GM23338 (cell line): ENCODE results near the gene CENPH. TPM values are rescaled to one million over a fixed set of nuclear protein-coding genes. Genes with fewer than 3 reads are reported as not detected.

Experiments
- ATAC-seq: fragments of 200-7000 bp; cut with Tn5 transposase; 3 replicates; pipeline ENCODE4 v1.9.1; 2020
- DNase-seq: peaks from one replicate; pipeline ENCODE4 v3.0.0-alpha.2; 2015; ENCODE audit warnings: low spot score
- H2AFZ ChIP-seq: fragments of 200-600 bp; sonication (generic); 2 replicates; pipeline ENCODE4 v1.8.0; 2016; ENCODE audit warnings: antibody characterized with exemption, mild to moderate bottlenecking, moderate library complexity
- H3F3A ChIP-seq: fragments of 200-600 bp; sonication (generic); replicated peaks from 2 replicates; pipeline ENCODE4 v1.8.0; 2017; ENCODE audit warnings: antibody characterized with exemption, mixed run types, low read depth
- H3K27ac ChIP-seq: fragments of 200-600 bp; sonication (generic); 2 replicates; pipeline ENCODE4 v1.6.1; 2016; ENCODE audit warnings: low read depth
- H3K27me3 ChIP-seq: fragments of 200-600 bp; sonication (generic); 2 replicates; pipeline ENCODE4 v1.8.0; 2016; ENCODE audit warnings: mild to moderate bottlenecking, mixed run types, moderate library complexity; ENCODE audit not compliant: insufficient read depth
- H3K36me3 ChIP-seq: fragments of 200-600 bp; sonication (generic); 2 replicates; pipeline ENCODE4 v1.8.0; 2016; ENCODE audit warnings: mild to moderate bottlenecking; ENCODE audit not compliant: insufficient read depth
- H3K4me1 ChIP-seq: fragments of 200-600 bp; sonication (generic); 2 replicates; pipeline ENCODE4 v1.8.0; 2016; ENCODE audit warnings: mild to moderate bottlenecking, moderate library complexity; ENCODE audit not compliant: insufficient read depth
- H3K4me2 ChIP-seq: fragments of 200-600 bp; sonication (generic); 2 replicates; pipeline ENCODE4 v1.7.1; 2017; ENCODE audit warnings: mixed run types
- H3K4me3 ChIP-seq: fragments of 200-600 bp; sonication (generic); 2 replicates; pipeline ENCODE4 v1.6.1; 2016; ENCODE audit warnings: mixed run types
- H3K79me2 ChIP-seq: fragments of 200-600 bp; sonication (generic); replicated peaks from 2 replicates; pipeline ENCODE4 v1.8.0; 2017; ENCODE audit warnings: mild to moderate bottlenecking; ENCODE audit not compliant: insufficient read depth
- H3K9me2 ChIP-seq: fragments of 200-600 bp; sonication (generic); 2 replicates; pipeline ENCODE4 v1.8.0; 2017; ENCODE audit not compliant: insufficient read depth
- H4K20me1 ChIP-seq: fragments of 200-600 bp; sonication (generic); replicated peaks from 2 replicates; pipeline ENCODE4 v1.8.0; 2017; ENCODE audit warnings: mild to moderate bottlenecking; ENCODE audit not compliant: insufficient read depth
- H3K27ac Mint-ChIP-seq: 2 replicates; pipeline ENCODE4 v1.8.0; 2020; ENCODE audit warnings: inconsistent platforms, mild to moderate bottlenecking, moderate library complexity, mixed read lengths
- H3K27me3 Mint-ChIP-seq: 3 replicates; pipeline ENCODE4 v1.8.0; 2022; ENCODE audit warnings: low read depth, mild to moderate bottlenecking, moderate library complexity, mixed read lengths, inconsistent platforms; ENCODE audit not compliant: insufficient read depth, poor library complexity
- H3K36me3 Mint-ChIP-seq: 3 replicates; pipeline ENCODE4 v1.8.0; 2021; ENCODE audit warnings: low read depth, mild to moderate bottlenecking, inconsistent platforms, moderate library complexity, mixed read lengths
- H3K4me1 Mint-ChIP-seq: 3 replicates; pipeline ENCODE4 v1.8.0; 2020; ENCODE audit warnings: mild to moderate bottlenecking, inconsistent platforms, mixed read lengths
- H3K4me3 Mint-ChIP-seq: 3 replicates; pipeline ENCODE4 v1.8.0; 2021; ENCODE audit warnings: moderate library complexity, mild to moderate bottlenecking, inconsistent platforms, mixed read lengths
- H3K9me3 Mint-ChIP-seq: 3 replicates; pipeline ENCODE4 v1.8.0; 2020; ENCODE audit warnings: moderate library complexity, mild to moderate bottlenecking, inconsistent platforms, mixed read lengths
- CREB1 ChIP-seq: fragments of 250-450 bp; sonication (Bioruptor Pico); IDR thresholded peaks from 2 replicates; pipeline ENCODE4 v1.5.0; 2020; ENCODE audit warnings: low read depth, mild to moderate bottlenecking, moderate library complexity
- CTCF ChIP-seq, 2 experiments: fragments of 200-600 bp in 1 of 2; sonication (generic) in 1 of 2; conservative IDR thresholded peaks; 2 replicates each; pipeline versions ENCODE4 v1.5.1 to v1.6.1; 2016 to 2017; ENCODE audit warnings: antibody characterized with exemption in 2 of 2, low read depth in 2 of 2, mild to moderate bottlenecking in 2 of 2, moderate library complexity in 1 of 2
- ETS1 ChIP-seq: IDR thresholded peaks from 2 replicates; pipeline ENCODE4 v1.6.1; 2016; ENCODE audit warnings: antibody characterized with exemption
- EZH2 ChIP-seq: fragments of 200-600 bp; sonication (generic); IDR thresholded peaks from one replicate; pipeline ENCODE4 v1.8.0; 2017; ENCODE audit warnings: antibody characterized with exemption, mild to moderate bottlenecking, low read depth; ENCODE audit not compliant: unreplicated experiment
- EZH2phosphoT487 ChIP-seq: fragments of 200-600 bp; sonication (generic); IDR thresholded peaks from one replicate; pipeline ENCODE4 v1.8.1; 2018; ENCODE audit warnings: antibody characterized with exemption; ENCODE audit not compliant: unreplicated experiment
- JUNB ChIP-seq: IDR thresholded peaks from one replicate; pipeline ENCODE4 v1.6.1; 2016; ENCODE audit warnings: antibody characterized with exemption; ENCODE audit not compliant: unreplicated experiment
- NANOG ChIP-seq: IDR thresholded peaks from 2 replicates; pipeline ENCODE4 v1.6.1; 2016; ENCODE audit warnings: antibody characterized with exemption, borderline replicate concordance
- POLR2AphosphoS5 ChIP-seq: IDR thresholded peaks from 2 replicates; pipeline ENCODE4 v1.6.1; 2016; ENCODE audit warnings: antibody characterized with exemption, low read depth
- REST ChIP-seq: IDR thresholded peaks from one replicate; pipeline ENCODE4 v1.6.1; 2018; ENCODE audit warnings: antibody characterized with exemption; ENCODE audit not compliant: unreplicated experiment
- STAT1 ChIP-seq: IDR thresholded peaks from one replicate; pipeline ENCODE4 v1.6.1; 2016; ENCODE audit warnings: antibody characterized with exemption; ENCODE audit not compliant: unreplicated experiment
- ZNF114 ChIP-seq: fragments of 250-450 bp; sonication (Bioruptor Pico); IDR thresholded peaks from 2 replicates; pipeline ENCODE4 v1.5.0; 2020; ENCODE audit warnings: mild to moderate bottlenecking, moderate library complexity
- ZNF331 ChIP-seq: fragments of 250-450 bp; sonication (Bioruptor Pico); IDR thresholded peaks from 2 replicates; pipeline ENCODE4 v1.5.0; 2020; ENCODE audit warnings: low read depth, mild to moderate bottlenecking, moderate library complexity
- polyA plus RNA-seq: library from polyadenylated mRNA; unstranded; fragments of >200 nt; fragmentation: Nextera tagmentation; extraction: Ambion mirVana; gene quantifications from 2 replicates; pipeline ENCODE4 v1.2.1, GENCODE V29; 2016
- total RNA-seq: library from RNA; depleted of rRNA; stranded (reverse); fragments of >200 nt; shearing (Covaris generic); gene quantifications from 2 replicates; pipeline ENCODE4 v1.2.3, GENCODE V29; 2014

Gene CENPH
- total and polyA plus RNA-seq, 2 experiments from 2014 or later: 99.4 to 107 TPM

GRCh38 chr5:69231851-69232250, 42.5 kb downstream of the CENPH start (continued):
- TF ChIP-seq CTCF (conservative IDR thresholded peaks at IDR 0.05; ENCODE audit: low read depth in 2 of 2) (no peak), ZNF114 (CRISPR knock-in tag) (no peak)

- H3K4me3 Mint-ChIP-seq: peak within 1 kb of the TSS; percentile 99
- no peaks in the 10 kb centered on the region for H3K27me3 ChIP-seq
- H3K9me2 ChIP-seq: no peaks in the 10 kb centered on the region
- peak within 1 kb of the TSS; percentile 95 for H3K27ac Mint-ChIP-seq
- ATAC-seq (peak; percentile 99), DNase-seq (peak; percentile 98)
- peaks cover 48% of the 10 kb centered on the region for H3K79me2 ChIP-seq
- no peaks in the 10 kb centered on the region for H3K9me3 Mint-ChIP-seq
- H3K4me1 ChIP-seq: peaks cover 10% of the 10 kb centered on the region
- H3K36me3 ChIP-seq: peaks cover 9% of the 10 kb centered on the region
- H3K27ac ChIP-seq: peak within 1 kb of the TSS; percentile 75
- H2AFZ ChIP-seq: peak within 1 kb of the TSS; percentile 90
- H4K20me1 ChIP-seq: peaks cover 15% of the 10 kb centered on the region
- H3K4me2 ChIP-seq: peak within 1 kb of the TSS; percentile 92
- peaks cover 17% of the 10 kb centered on the region for H3K4me1 Mint-ChIP-seq
- peak within 1 kb of the TSS; percentile 59 for H3K4me3 ChIP-seq
- H3K36me3 Mint-ChIP-seq: peaks cover 24% of the 10 kb centered on the region
- peaks cover 2% of the 10 kb centered on the region for H3K27me3 Mint-ChIP-seq
- H3F3A ChIP-seq: no peaks in the 10 kb centered on the region
- TF ChIP-seq CREB1 (CRISPR knock-in tag) (peak; percentile 66), EZH2phosphoT487 (no peak), JUNB (no peak), EZH2 (no peak), ZNF114 (CRISPR knock-in tag) (no peak), REST (no peak), STAT1 (no peak), CTCF (conservative IDR thresholded peaks at IDR 0.05; ENCODE audit: low read depth in 2 of 2) (no peak), POLR2AphosphoS5 (peak; percentile 90), ZNF331 (CRISPR knock-in tag) (no peak), ETS1 (peak; percentile 72; the same call in 1 of the 2 replicates), NANOG (no peak)
Observed at GRCh38 chr5:69234457-69235268, 45.3 kb downstream of the CENPH start, which contains the start of gene CDK7. Gene CDK7 (plus strand): TSS chr5:69234886. CDS start chr5:69234976, 90 bp downstream.
